Measurements from ENCODE around the gene PHF2.

Gene PHF2

GRCh38 chr9:93613791-93614190 is 37.4 kb downstream of the PHF2 start:
- Mint-ChIP-seq H3K27me3 (ENCODE audit: low read depth) (no peaks in the 10 kb centered on the region), H3K9me3 (peaks cover 19% of the 10 kb centered on the region), H3K4me3 (no peak overlapping the region), H3K4me1 (ENCODE audit: low read depth) (peaks cover 14% of the 10 kb centered on the region), H3K27ac (no peak overlapping the region), H3K36me3 (ENCODE audit: low read depth) (peaks cover 12% of the 10 kb centered on the region)

GRCh38 chr9:93614830-93615468 is 38.6 kb downstream of the PHF2 start:
- no peak overlapping the region for H3K27ac Mint-ChIP-seq
- H3K9me3 Mint-ChIP-seq = peaks cover 9% of the 10 kb centered on the region
- no peaks in the 10 kb centered on the region for H3K27me3 Mint-ChIP-seq (ENCODE audit: low read depth)
- H3K36me3 Mint-ChIP-seq (ENCODE audit: low read depth) = peaks cover 8% of the 10 kb centered on the region
- no peak overlapping the region for H3K4me3 Mint-ChIP-seq
- peaks cover 14% of the 10 kb centered on the region for H3K4me1 Mint-ChIP-seq (ENCODE audit: low read depth)

DNA sequence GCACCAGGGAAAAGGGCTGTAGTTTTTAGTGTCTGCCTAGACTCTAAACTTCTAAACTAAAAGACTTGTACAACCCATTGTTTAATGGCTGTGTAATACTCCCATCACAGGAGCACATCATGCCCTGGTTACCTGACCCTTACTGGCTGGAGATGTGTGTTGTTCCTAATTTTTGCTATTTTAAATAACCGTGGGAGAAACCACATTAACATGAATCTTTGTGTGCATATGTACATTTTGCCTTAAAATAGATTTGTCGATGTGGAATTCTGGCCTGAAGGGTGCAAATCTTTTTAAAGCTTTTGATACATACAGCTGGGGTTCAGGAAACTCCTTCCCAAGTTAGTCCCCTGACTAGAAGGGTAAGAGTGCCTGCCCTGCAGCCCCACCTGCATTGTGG is 39.7 kb downstream of the PHF2 start:
- Mint-ChIP-seq H3K27me3 (ENCODE audit: low read depth) (no peaks in the 10 kb centered on the region), H3K27ac (no peak overlapping the region), H3K9me3 (no peaks in the 10 kb centered on the region), H3K4me3 (no peak overlapping the region), H3K36me3 (ENCODE audit: low read depth) (peaks cover 3% of the 10 kb centered on the region), H3K4me1 (ENCODE audit: low read depth) (peaks cover 14% of the 10 kb centered on the region)

DNA sequence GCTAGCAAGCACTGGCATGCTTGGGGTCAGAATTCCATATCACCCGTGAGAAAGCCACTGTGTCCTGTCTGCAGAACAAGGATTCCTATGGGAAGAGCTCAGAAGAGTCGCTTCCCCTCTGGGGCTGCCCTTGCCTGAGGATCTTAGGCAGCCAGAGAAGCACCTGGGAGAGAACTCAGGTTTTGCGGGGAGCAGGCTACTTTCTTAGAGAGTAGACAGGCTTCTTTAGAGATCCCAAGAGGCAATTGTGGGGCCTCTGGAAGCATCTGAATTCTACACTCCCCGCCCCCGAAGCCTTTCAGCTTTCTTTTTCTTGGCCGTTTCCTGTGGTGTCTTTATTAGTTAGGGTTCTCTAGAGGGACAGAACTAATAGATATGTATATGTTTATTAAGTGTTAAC is 40.9 kb downstream of the PHF2 start:
- Mint-ChIP-seq H3K27ac (no peak overlapping the region), H3K27me3 (ENCODE audit: low read depth) (no peaks in the 10 kb centered on the region), H3K9me3 (no peaks in the 10 kb centered on the region), H3K4me1 (ENCODE audit: low read depth) (peaks cover 9% of the 10 kb centered on the region), H3K4me3 (no peak overlapping the region), H3K36me3 (ENCODE audit: low read depth) (no peaks in the 10 kb centered on the region)

- no peak overlapping the region for H3K4me3 Mint-ChIP-seq
- H3K4me1 Mint-ChIP-seq (ENCODE audit: low read depth) = no peaks in the 10 kb centered on the region
- H3K27me3 Mint-ChIP-seq (ENCODE audit: low read depth) = no peaks in the 10 kb centered on the region
- H3K27ac Mint-ChIP-seq = no peak overlapping the region
- no peaks in the 10 kb centered on the region for H3K9me3 Mint-ChIP-seq
- H3K36me3 Mint-ChIP-seq (ENCODE audit: low read depth) = no peaks in the 10 kb centered on the region
Measured at GRCh38 chr9:93619272-93619775, 42.9 kb downstream of the PHF2 start.

GRCh38 chr9:93620041-93620506 is 43.7 kb downstream of the PHF2 start:
- H3K27me3 Mint-ChIP-seq (ENCODE audit: low read depth) = no peaks in the 10 kb centered on the region
- no peak overlapping the region for H3K27ac Mint-ChIP-seq
- no peak overlapping the region for H3K4me3 Mint-ChIP-seq
- H3K4me1 Mint-ChIP-seq (ENCODE audit: low read depth) = no peaks in the 10 kb centered on the region
- H3K36me3 Mint-ChIP-seq (ENCODE audit: low read depth) = no peaks in the 10 kb centered on the region
- no peaks in the 10 kb centered on the region for H3K9me3 Mint-ChIP-seq

- H3K4me1 Mint-ChIP-seq (ENCODE audit: low read depth) = no peaks in the 10 kb centered on the region
- peaks cover under 1% of the 10 kb centered on the region for H3K9me3 Mint-ChIP-seq
- H3K27me3 Mint-ChIP-seq (ENCODE audit: low read depth) = no peaks in the 10 kb centered on the region
- H3K36me3 Mint-ChIP-seq (ENCODE audit: low read depth) = no peaks in the 10 kb centered on the region
- no peak overlapping the region for H3K27ac Mint-ChIP-seq
- no peak overlapping the region for H3K4me3 Mint-ChIP-seq
Measured at GRCh38 chr9:93620881-93621820, 44.8 kb downstream of the PHF2 start.

- Mint-ChIP-seq H3K27me3 (ENCODE audit: low read depth) (no peaks in the 10 kb centered on the region), H3K9me3 (peaks cover 4% of the 10 kb centered on the region), H3K36me3 (ENCODE audit: low read depth) (no peaks in the 10 kb centered on the region), H3K27ac (no peak overlapping the region), H3K4me1 (ENCODE audit: low read depth) (no peaks in the 10 kb centered on the region), H3K4me3 (no peak overlapping the region)
Measured at GRCh38 chr9:93621922-93622321, 45.5 kb downstream of the PHF2 start.

GRCh38 chr9:93622691-93623090 is 46.3 kb downstream of the PHF2 start:
- Mint-ChIP-seq H3K27me3 (ENCODE audit: low read depth) (no peaks in the 10 kb centered on the region), H3K27ac (no peak overlapping the region)

DNA sequence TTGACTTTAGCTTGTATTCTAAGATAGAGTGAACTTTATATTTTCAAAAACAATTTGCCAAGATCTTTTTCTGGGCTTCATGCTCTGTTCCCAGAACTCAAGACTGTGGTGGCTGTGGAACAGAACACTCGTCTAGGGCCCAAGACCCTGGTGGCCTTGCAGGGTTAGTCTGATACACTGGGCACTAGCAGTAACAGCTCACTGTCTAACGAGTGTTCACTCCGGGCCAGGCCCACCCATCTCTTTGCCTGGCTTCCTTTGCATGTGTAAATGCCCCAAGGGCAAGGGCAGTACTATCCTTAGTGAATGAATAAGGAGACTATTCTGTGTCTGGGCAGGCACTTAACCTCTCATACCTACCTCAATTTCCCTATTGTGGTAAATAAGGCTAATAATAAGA is 47.4 kb downstream of the PHF2 start:
- Mint-ChIP-seq H3K36me3 (ENCODE audit: low read depth) (peaks cover 14% of the 10 kb centered on the region), H3K27ac (no peak overlapping the region), H3K4me1 (ENCODE audit: low read depth) (no peaks in the 10 kb centered on the region), H3K9me3 (peaks cover 18% of the 10 kb centered on the region), H3K4me3 (no peak overlapping the region), H3K27me3 (ENCODE audit: low read depth) (no peaks in the 10 kb centered on the region)

More at GRCh38 chr9:93622691-93623090, 46.3 kb downstream of the PHF2 start:
- Mint-ChIP-seq H3K4me3 (no peak overlapping the region), H3K9me3 (peaks cover 8% of the 10 kb centered on the region), H3K36me3 (ENCODE audit: low read depth) (peaks cover 4% of the 10 kb centered on the region), H3K4me1 (ENCODE audit: low read depth) (no peaks in the 10 kb centered on the region)

GRCh38 chr9:93624431-93624834 is 48.0 kb downstream of the PHF2 start:
- Mint-ChIP-seq H3K27me3 (ENCODE audit: low read depth) (no peaks in the 10 kb centered on the region), H3K9me3 (peaks cover 18% of the 10 kb centered on the region), H3K4me1 (ENCODE audit: low read depth) (no peaks in the 10 kb centered on the region), H3K36me3 (ENCODE audit: low read depth) (peaks cover 14% of the 10 kb centered on the region), H3K27ac (no peak overlapping the region), H3K4me3 (no peak overlapping the region)

DNA sequence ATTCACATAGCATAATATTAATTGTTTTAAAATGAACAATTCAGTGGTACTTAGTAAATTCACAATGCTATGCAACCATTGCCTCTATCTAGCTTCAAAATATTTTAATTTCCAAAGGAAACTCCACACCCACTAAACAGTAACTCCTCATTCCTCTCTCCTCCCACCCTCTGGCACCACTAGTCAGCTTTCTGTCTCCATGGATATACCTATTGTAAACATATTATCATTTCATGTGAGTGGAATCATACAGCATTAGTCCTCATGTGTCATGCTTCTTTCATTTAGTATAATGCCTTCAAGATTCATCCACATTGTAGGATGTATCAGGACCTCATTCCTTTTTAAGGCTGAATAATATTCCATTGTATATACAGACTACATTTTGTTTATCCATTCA is 48.6 kb downstream of the PHF2 start:
- Mint-ChIP-seq H3K4me1 (ENCODE audit: low read depth) (no peaks in the 10 kb centered on the region), H3K9me3 (peaks cover 18% of the 10 kb centered on the region), H3K27ac (no peak overlapping the region), H3K27me3 (ENCODE audit: low read depth) (no peaks in the 10 kb centered on the region), H3K36me3 (ENCODE audit: low read depth) (peaks cover 16% of the 10 kb centered on the region), H3K4me3 (no peak overlapping the region)

DNA sequence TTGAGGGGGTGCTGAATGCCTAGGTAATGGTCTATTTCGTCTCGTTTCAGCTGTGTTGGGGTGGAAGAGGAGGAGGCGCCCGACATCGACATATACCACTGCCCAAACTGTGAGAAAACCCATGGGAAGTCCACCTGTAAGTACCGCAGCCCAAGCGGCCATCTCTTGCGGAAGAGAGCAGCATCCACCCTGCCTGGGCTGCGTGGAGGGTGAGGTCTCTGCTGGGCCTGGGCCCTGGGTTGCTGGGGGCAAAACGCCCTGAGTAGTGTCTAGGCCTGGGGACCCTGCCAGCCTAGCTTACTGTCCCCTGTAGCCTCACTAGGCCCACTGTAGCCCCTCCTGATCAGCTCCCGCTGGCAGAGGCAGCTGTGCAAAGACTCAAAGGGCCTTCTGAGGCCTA is 53.5 kb downstream of the PHF2 start:
- no peaks in the 10 kb centered on the region for H3K27me3 Mint-ChIP-seq (ENCODE audit: low read depth)
- no peak overlapping the region for H3K4me3 Mint-ChIP-seq
- H3K4me1 Mint-ChIP-seq (ENCODE audit: low read depth) = no peaks in the 10 kb centered on the region
- H3K9me3 Mint-ChIP-seq = peaks cover 18% of the 10 kb centered on the region
- no peak overlapping the region for H3K27ac Mint-ChIP-seq
- peaks cover 16% of the 10 kb centered on the region for H3K36me3 Mint-ChIP-seq (ENCODE audit: low read depth)

DNA sequence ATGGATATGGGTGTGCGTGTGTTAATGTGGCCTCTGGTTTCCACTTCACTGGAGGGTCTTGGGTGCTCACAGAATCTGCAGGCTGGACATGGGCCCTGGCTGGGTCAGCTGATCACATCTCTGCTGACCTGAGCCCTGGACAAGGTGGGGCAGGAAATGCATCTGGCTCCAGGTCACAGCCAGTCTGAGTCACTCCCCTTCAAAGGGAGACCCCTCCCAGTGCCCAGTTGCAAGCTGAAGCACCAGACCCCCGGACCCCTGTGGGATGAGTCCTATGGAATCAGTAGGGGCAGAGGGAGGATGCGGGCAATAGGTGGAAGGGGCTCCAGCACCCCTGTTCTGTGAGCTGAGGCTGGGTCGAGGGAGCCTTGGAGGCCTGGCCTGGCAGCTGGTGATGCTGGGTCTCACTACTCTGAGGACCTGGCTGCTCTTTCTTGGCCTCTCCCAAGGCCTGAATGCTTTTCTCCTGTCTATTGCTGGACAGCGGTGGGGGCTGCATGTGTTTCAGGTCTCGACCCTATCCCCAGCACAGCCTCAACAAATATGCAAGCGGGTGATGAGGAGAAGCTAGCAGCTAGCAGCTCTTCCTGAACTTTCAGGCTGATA is 54.5 kb downstream of the PHF2 start:
- Mint-ChIP-seq H3K4me3 (no peak overlapping the region), H3K4me1 (ENCODE audit: low read depth) (no peaks in the 10 kb centered on the region), H3K36me3 (ENCODE audit: low read depth) (peaks cover 24% of the 10 kb centered on the region), H3K27me3 (ENCODE audit: low read depth) (no peaks in the 10 kb centered on the region), H3K9me3 (peaks cover 18% of the 10 kb centered on the region), H3K27ac (no peak overlapping the region)

Measured in T-helper 1 cell treated with Interleukin-12 subunit alpha and Interleukin-12 subunit beta and Interleukin-4 antibody, amounts not matched to agents 30 μg/mL and 1 μg/mL, for 36 hours (primary cell).